Upper lobe of left lung (tissue), 6 donors: ENCODE data around the gene FAF1. TPM values are rescaled to one million over a fixed set of nuclear protein-coding genes. Genes with fewer than 3 reads are reported as not detected.
"Not testable (repeated sequence)": the region's sequence is repeated elsewhere in the genome, so short reads cannot be mapped to it uniquely, and the experiment has no call there.

Experiments
- ATAC-seq, 2 donors: fragments of 200-7000 bp; cut with Tn5 transposase; one replicate each; pipeline ENCODE4 v1.9.1; 2022; ENCODE audit warnings: mild to moderate bottlenecking in 2 of 2, moderate library complexity in 2 of 2; ENCODE audit not compliant: low FRiP score in 2 of 2
- DNase-seq, 2 donors: peaks; one replicate each; pipeline ENCODE4 v3.0.0-alpha.2; 2019 to 2020
- H3K27ac ChIP-seq, 4 donors: fragments of 200-600 bp; sonication (generic); one replicate each; pipeline ENCODE4 v1.5.1; 2016 to 2019
- H3K27me3 ChIP-seq, 4 donors: fragments of 200-600 bp; sonication (generic); one replicate each; pipeline ENCODE4 v1.5.1; 2017 to 2019
- H3K36me3 ChIP-seq, 4 donors: fragments of 200-600 bp; sonication (generic); one replicate each; pipeline ENCODE4 v1.5.1; 2016 to 2019
- H3K4me1 ChIP-seq, 4 donors: fragments of 200-600 bp; sonication (generic); one replicate each; pipeline ENCODE4 v1.5.1; 2018 to 2019
- H3K4me3 ChIP-seq, 4 donors: fragments of 200-600 bp; sonication (generic); one replicate each; pipeline ENCODE4 v1.5.1; 2017 to 2019; ENCODE audit warnings: mild to moderate bottlenecking in 2 of 4, moderate library complexity in 1 of 4
- H3K9me3 ChIP-seq, 4 donors: fragments of 200-600 bp; sonication (generic); one replicate each; pipeline ENCODE4 v1.5.1; 2018 to 2019
- EP300 ChIP-seq, 4 donors: sonication (generic); formaldehyde crosslinking; IDR thresholded peaks; one replicate each; pipeline ENCODE4 v1.5.1; 2017; ENCODE audit warnings: antibody characterized with exemption in 4 of 4, control low read depth in 2 of 4
- POLR2A ChIP-seq, 4 donors: fragments of 450-650 bp; IDR thresholded peaks; one replicate each; pipeline ENCODE4 v1.5.1; 2016 to 2017; ENCODE audit warnings: antibody characterized with exemption in 4 of 4, mild to moderate bottlenecking in 2 of 4
- POLR2AphosphoS5 ChIP-seq, 2 donors: sonication (generic); formaldehyde crosslinking; IDR thresholded peaks; one replicate each; pipeline ENCODE4 v1.5.1; 2017; ENCODE audit warnings: antibody characterized with exemption in 2 of 2
- WGBS, 2 donors: methylation state at CpG; one replicate each; pipeline ENCODE4 v1.1.5; 2017 to 2018; 5-methylcytosine and 5-hydroxymethylcytosine counted together
- total RNA-seq, 6 donors: library from RNA; depleted of rRNA in 4 of 6; stranded (reverse); fragments of >200 nt in 4 of 6; gene quantifications; one replicate each; pipeline versions ENCODE4 v1.1.0 to v1.2.1, GENCODE V29; 2016 to 2021
- TF ChIP-seq, protein P1 (sequence below), 6 experiments: fragments of 450-650 bp in 4 of 6; fragments of 200-600 bp in 2 of 6; sonication (generic) in 2 of 6; IDR thresholded peaks; one replicate each; pipeline ENCODE4 v1.5.1; 2016 to 2019; ENCODE audit warnings: antibody characterized with exemption in 6 of 6
- donor health status: DM: no; HTN: no; CAD: no; lungs with moderate emphysema.
- donor health status: DM: no; HTN: yes; CAD: no; lungs with severe emphysema.

The FAF1 gene
- total RNA-seq, 6 donors from 2014 or later, result 30.2 to 52.3 (median 35.0) TPM

- ATAC-seq (no peak), DNase-seq (no peak)
- WGBS, 2 donors, result 96 to 100% methylated on average over 1 of the region's 1 CpG
- Histone ChIP-seq H3K27ac (no peak overlapping the region), H3K36me3 (no peaks in the 10 kb centered on the region), H3K4me1 (no peaks in the 10 kb centered on the region), H3K9me3 (no peaks in the 10 kb centered on the region), H3K27me3 (no peaks in the 10 kb centered on the region), H3K4me3 (no peak overlapping the region)
- TF ChIP-seq POLR2A (IDR thresholded peaks at IDR 0.05), result no peak
- TF ChIP-seq EP300 (IDR thresholded peaks at IDR 0.05), result no peak
- no peak for TF ChIP-seq POLR2AphosphoS5 (IDR thresholded peaks at IDR 0.05)
- TF ChIP-seq, protein P1, sequence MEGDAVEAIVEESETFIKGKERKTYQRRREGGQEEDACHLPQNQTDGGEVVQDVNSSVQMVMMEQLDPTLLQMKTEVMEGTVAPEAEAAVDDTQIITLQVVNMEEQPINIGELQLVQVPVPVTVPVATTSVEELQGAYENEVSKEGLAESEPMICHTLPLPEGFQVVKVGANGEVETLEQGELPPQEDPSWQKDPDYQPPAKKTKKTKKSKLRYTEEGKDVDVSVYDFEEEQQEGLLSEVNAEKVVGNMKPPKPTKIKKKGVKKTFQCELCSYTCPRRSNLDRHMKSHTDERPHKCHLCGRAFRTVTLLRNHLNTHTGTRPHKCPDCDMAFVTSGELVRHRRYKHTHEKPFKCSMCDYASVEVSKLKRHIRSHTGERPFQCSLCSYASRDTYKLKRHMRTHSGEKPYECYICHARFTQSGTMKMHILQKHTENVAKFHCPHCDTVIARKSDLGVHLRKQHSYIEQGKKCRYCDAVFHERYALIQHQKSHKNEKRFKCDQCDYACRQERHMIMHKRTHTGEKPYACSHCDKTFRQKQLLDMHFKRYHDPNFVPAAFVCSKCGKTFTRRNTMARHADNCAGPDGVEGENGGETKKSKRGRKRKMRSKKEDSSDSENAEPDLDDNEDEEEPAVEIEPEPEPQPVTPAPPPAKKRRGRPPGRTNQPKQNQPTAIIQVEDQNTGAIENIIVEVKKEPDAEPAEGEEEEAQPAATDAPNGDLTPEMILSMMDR (IDR thresholded peaks at IDR 0.05), result no peak
Observed at GRCh38 chr1:50902419-50902818, 57.6 kb downstream of the FAF1 start.

DNA sequence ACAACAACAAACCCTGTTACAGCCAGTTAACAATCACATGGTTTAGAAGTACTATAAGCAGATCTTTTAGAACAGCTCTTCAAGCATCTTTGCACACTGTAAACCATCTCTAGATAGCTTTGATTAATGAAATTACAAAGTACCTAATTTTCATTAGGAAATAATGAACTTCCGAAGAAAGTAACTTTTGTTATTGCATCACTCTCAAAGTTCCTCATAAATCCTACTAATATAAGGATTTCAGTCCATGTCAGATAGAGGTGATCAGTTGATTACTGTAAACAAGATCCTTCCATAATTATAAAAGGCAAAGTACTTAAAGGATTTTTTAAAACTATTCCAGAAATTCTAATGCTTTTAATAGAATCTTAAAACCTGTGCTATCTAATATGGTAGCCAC lies 58.2 kb downstream of the FAF1 start:
- H3K36me3 ChIP-seq, result no peaks in the 10 kb centered on the region
- H3K4me1 ChIP-seq, result no peaks in the 10 kb centered on the region
- TF ChIP-seq POLR2A (IDR thresholded peaks at IDR 0.05) (no peak), POLR2AphosphoS5 (IDR thresholded peaks at IDR 0.05) (no peak), EP300 (IDR thresholded peaks at IDR 0.05) (no peak)
- TF ChIP-seq, protein P1 (IDR thresholded peaks at IDR 0.05), result no peak
- WGBS, 2 donors, result 0% methylated on average over 1 of the region's 1 CpG
- no peak for DNase-seq
- H3K27ac ChIP-seq, result no peak overlapping the region
- no peak for ATAC-seq
- no peaks in the 10 kb centered on the region for H3K9me3 ChIP-seq
- no peak overlapping the region for H3K4me3 ChIP-seq
- H3K27me3 ChIP-seq, result no peaks in the 10 kb centered on the region

- ATAC-seq, result no peak
- no peaks in the 10 kb centered on the region for H3K36me3 ChIP-seq
- no peaks in the 10 kb centered on the region for H3K4me1 ChIP-seq
- no peaks in the 10 kb centered on the region for H3K27me3 ChIP-seq
- TF ChIP-seq POLR2AphosphoS5 (IDR thresholded peaks at IDR 0.05), result no peak
- no peak for TF ChIP-seq EP300 (IDR thresholded peaks at IDR 0.05)
- TF ChIP-seq POLR2A (IDR thresholded peaks at IDR 0.05), result no peak
- TF ChIP-seq, protein P1 (IDR thresholded peaks at IDR 0.05), result no peak
- WGBS, 2 donors, result 69 to 84% methylated on average over 2 of the region's 2 CpGs
- H3K4me3 ChIP-seq, result no peak overlapping the region
- H3K9me3 ChIP-seq, result no peaks in the 10 kb centered on the region
- no peak for DNase-seq
- H3K27ac ChIP-seq, result no peak overlapping the region
Observed at GRCh38 chr1:50898773-50899172, 61.3 kb downstream of the FAF1 start.

- no peaks in the 10 kb centered on the region for H3K9me3 ChIP-seq
- 94 to 100% methylated on average over 1 of the region's 1 CpG for WGBS, 2 donors
Observed at GRCh38 chr1:50894340-50894739, 65.7 kb downstream of the FAF1 start.

GRCh38 chr1:50893466-50893865 lies 66.6 kb downstream of the FAF1 start:
- no peaks in the 10 kb centered on the region for H3K9me3 ChIP-seq
- WGBS, 2 donors, result 79% methylated on average over 1 of the region's 1 CpG; no CpG with 5 or more reads in 1 of the 2 donors
- H3K4me3 ChIP-seq, result no peak overlapping the region
- no peak overlapping the region for H3K27ac ChIP-seq
- H3K4me1 ChIP-seq, result no peaks in the 10 kb centered on the region
- no peaks in the 10 kb centered on the region for H3K36me3 ChIP-seq
- DNase-seq (no peak), ATAC-seq (no peak)
- TF ChIP-seq POLR2AphosphoS5 (IDR thresholded peaks at IDR 0.05) (no peak), EP300 (IDR thresholded peaks at IDR 0.05) (no peak), POLR2A (IDR thresholded peaks at IDR 0.05) (no peak)
- TF ChIP-seq, protein P1 (IDR thresholded peaks at IDR 0.05), result no peak
- H3K27me3 ChIP-seq, result no peaks in the 10 kb centered on the region

More at GRCh38 chr1:50894340-50894739, 65.7 kb downstream of the FAF1 start:
- Histone ChIP-seq H3K36me3 (no peaks in the 10 kb centered on the region), H3K27ac (no peak overlapping the region), H3K27me3 (no peaks in the 10 kb centered on the region), H3K4me1 (no peaks in the 10 kb centered on the region), H3K4me3 (no peak overlapping the region)
- DNase-seq (no peak), ATAC-seq (no peak)
- TF ChIP-seq, protein P1 (IDR thresholded peaks at IDR 0.05), result no peak
- TF ChIP-seq EP300 (IDR thresholded peaks at IDR 0.05), result no peak

GRCh38 chr1:50887555-50887954 lies 72.5 kb downstream of the FAF1 start:
- ATAC-seq, H3K27ac ChIP-seq, DNase-seq, H3K36me3 ChIP-seq, H3K9me3 ChIP-seq, H3K4me1 ChIP-seq, H3K4me3 ChIP-seq, H3K27me3 ChIP-seq: not testable (repeated sequence)
- WGBS, 2 donors, result 96 to 100% methylated on average over 1 of the region's 1 CpG
